Left kidney (tissue), 2 donors: ENCODE results near the gene TOPBP1. TPM values are rescaled to one million over a fixed set of nuclear protein-coding genes. Genes with fewer than 3 reads are reported as not detected.
"Not testable (repeated sequence)": the region's sequence is repeated elsewhere in the genome, so short reads cannot be mapped to it uniquely, and the experiment has no call there.

ENCODE experiments used
- DNase-seq: peaks from one replicate; pipeline ENCODE4 v3.0.0-alpha.2; 2013
- polyA plus RNA-seq: library from polyadenylated mRNA; unstranded; fragments of 120-200 nt; gene quantifications from one replicate; pipeline ENCODE4 v1.2.1, GENCODE V29; 2013; ENCODE audit not compliant: insufficient read length

Gene TOPBP1
- polyA plus RNA-seq, 1 donor: 55.2 TPM

GRCh38 chr3:133572158-133573053, 89.3 kb downstream of the TOPBP1 start:
- DNase-seq: no peak

DNA sequence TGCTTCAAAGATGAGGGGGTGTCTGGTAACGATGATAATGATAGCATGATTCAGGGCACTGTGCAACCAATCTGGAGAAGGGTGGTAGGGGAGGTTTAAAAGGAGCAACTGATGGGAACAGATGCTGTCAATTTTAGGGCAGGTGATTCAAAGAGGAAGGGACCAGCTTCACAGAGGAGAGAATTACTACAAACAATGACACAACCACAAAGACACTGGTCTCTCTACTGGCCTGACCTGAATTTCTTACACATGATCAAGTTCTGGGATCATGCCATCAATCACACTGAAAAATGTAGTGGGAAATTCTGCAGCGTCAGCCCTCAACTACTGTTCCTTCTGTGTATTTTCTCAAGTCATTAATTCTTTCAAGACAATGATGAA, 90.8 kb downstream of the TOPBP1 start:
- no peak for DNase-seq

GRCh38 chr3:133570139-133570936, 91.4 kb downstream of the TOPBP1 start:
- DNase-seq: no peak

- no peak for DNase-seq
These were observed 93.3 kb downstream of the TOPBP1 start for GRCh38 chr3:133568294-133569014.

- DNase-seq: no peak
These were observed 97.9 kb downstream of the TOPBP1 start for GRCh38 chr3:133563816-133564215.

GRCh38 chr3:133563186-133563591, 98.6 kb downstream of the TOPBP1 start:
- no peak for DNase-seq

DNA sequence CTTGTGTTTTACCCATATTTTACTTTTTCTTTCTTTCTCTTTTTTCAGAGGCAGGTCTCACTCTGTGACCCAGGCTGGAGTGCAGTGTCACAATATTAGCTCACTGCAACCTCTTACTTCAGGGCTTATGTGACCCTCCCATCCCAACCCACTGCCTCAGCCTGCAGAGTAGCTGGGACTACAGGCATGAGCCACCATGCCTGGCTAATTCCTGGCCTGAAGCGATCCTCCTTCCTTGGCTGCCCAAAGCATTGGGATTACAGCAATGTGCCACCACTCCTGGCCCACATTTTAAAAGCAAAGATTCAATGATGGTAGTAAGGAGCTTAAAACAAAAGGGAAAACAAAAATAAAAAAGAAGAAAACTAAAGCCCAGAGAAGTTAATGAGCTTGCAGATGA, 99.4 kb downstream of the TOPBP1 start:
- DNase-seq: no peak

GRCh38 chr3:133561679-133562078, 100.1 kb downstream of the TOPBP1 start:
- no peak for DNase-seq

GRCh38 chr3:133551589-133551988, 110.2 kb downstream of the TOPBP1 start:
- DNase-seq: not testable (repeated sequence)

Other genes with a start within 250 kb of the TOPBP1 start
- 143 TPM for gene CDV3, start 88.3 kb downstream of the TOPBP1 start, polyA plus RNA-seq
- gene TF, start 84.5 kb upstream of the TOPBP1 start, polyA plus RNA-seq: 7.9 TPM
- gene SRPRB, start 143.9 kb upstream of the TOPBP1 start, polyA plus RNA-seq: 57.7 TPM
- gene RAB6B, start 233.9 kb upstream of the TOPBP1 start, polyA plus RNA-seq: 15.3 TPM